PFSK-1 (cell line): ENCODE measurements around the gene VPS16.

Source experiments
- FOXP2 ChIP-seq: optimal IDR thresholded peaks from 2 replicates; pipeline ENCODE3; 2011; ENCODE audit warnings: borderline replicate concordance, control low read depth, inconsistent platforms; ENCODE audit not compliant: insufficient read depth; ENCODE audit errors: extremely low read length, extremely low read depth
- POLR2AphosphoS5 ChIP-seq: IDR thresholded peaks from 2 replicates; pipeline ENCODE4 v1.6.1; 2012; ENCODE audit warnings: low read depth, mild to moderate bottlenecking, control low read depth, low read length, moderate library complexity
- REST ChIP-seq, 2 experiments: IDR thresholded peaks; 2 replicates each; pipeline versions ENCODE4 v1.6.1 to v1.8.0; 2011 to 2012; ENCODE audit warnings: low read depth in 2 of 2, low read length in 2 of 2, control low read depth in 1 of 2, inconsistent platforms in 1 of 2, mild to moderate bottlenecking in 1 of 2, moderate library complexity in 1 of 2; ENCODE audit not compliant: insufficient read depth in 1 of 2
- SIN3A ChIP-seq: IDR thresholded peaks from 2 replicates; pipeline ENCODE4 v1.6.1; 2012; ENCODE audit warnings: mild to moderate bottlenecking, low read length, moderate library complexity, borderline replicate concordance; ENCODE audit not compliant: insufficient read depth
- TAF1 ChIP-seq: IDR thresholded peaks from 2 replicates; pipeline ENCODE4 v1.6.1; 2012; ENCODE audit warnings: low read length, control low read depth, borderline replicate concordance; ENCODE audit not compliant: insufficient read depth

The VPS16 gene

GRCh38 chr20:2804041-2804828, 36.3 kb upstream of the VPS16 start:
- TF ChIP-seq REST (IDR thresholded peaks at IDR 0.05; ENCODE audit: insufficient read depth in 1 of 2, low read depth in 2 of 2, low read length in 2 of 2) (no peak), POLR2AphosphoS5 (no peak), TAF1 (no peak), FOXP2 (no peak), SIN3A (no peak)

- TF ChIP-seq POLR2AphosphoS5 (no peak), FOXP2 (no peak), TAF1 (no peak)
Measured at GRCh38 chr20:2804852-2805688, 35.5 kb upstream of the VPS16 start.

GRCh38 chr20:2805689-2806350, 34.7 kb upstream of the VPS16 start:
- TF ChIP-seq FOXP2 (no peak), SIN3A (no peak), POLR2AphosphoS5 (no peak), TAF1 (no peak), REST (IDR thresholded peaks at IDR 0.05; ENCODE audit: insufficient read depth in 1 of 2, low read depth in 2 of 2, low read length in 2 of 2) (no peak)

- TF ChIP-seq POLR2AphosphoS5 (no peak), FOXP2 (no peak), TAF1 (no peak), REST (IDR thresholded peaks at IDR 0.05; ENCODE audit: insufficient read depth in 1 of 2, low read depth in 2 of 2, low read length in 2 of 2) (no peak), SIN3A (no peak)
Measured at GRCh38 chr20:2806351-2806701, 34.2 kb upstream of the VPS16 start.

GRCh38 chr20:2807019-2807418, 33.5 kb upstream of the VPS16 start:
- no peak for TF ChIP-seq FOXP2
- no peak for TF ChIP-seq SIN3A
- TF ChIP-seq POLR2AphosphoS5 = no peak
- TF ChIP-seq TAF1 = no peak
- no peak for TF ChIP-seq REST (IDR thresholded peaks at IDR 0.05; ENCODE audit: insufficient read depth in 1 of 2, low read depth in 2 of 2, low read length in 2 of 2)
